HS-5 (cell line): ENCODE measurements around the gene GLG1.
"Not testable (repeated sequence)": the region's sequence is repeated elsewhere in the genome, so short reads cannot be mapped to it uniquely, and the experiment has no call there.

ENCODE experiments used
- DNase-seq: peaks from one replicate; pipeline ENCODE4 v3.0.0-alpha.2; 2012; ENCODE audit warnings: low read depth

Gene GLG1

DNA sequence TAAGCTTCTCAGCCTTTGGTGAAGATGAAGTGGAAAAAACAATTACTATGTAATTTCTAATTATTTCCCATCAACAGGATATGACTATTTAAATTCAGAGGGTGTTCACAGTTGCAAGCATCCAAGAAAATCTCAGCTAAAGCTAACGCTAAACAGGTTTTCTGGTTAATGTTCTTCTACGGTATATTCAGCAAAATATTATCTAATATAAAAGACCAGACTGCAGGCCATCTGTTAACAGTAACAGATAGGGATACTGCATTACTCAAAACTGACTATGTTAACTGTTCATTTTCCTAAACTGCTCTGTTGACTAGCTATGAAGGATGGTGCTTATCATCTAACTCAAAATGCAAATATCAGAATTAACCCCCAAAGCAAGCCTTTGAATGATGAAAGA lies 32.8 kb downstream of the GLG1 start:
- no peak for DNase-seq

DNA sequence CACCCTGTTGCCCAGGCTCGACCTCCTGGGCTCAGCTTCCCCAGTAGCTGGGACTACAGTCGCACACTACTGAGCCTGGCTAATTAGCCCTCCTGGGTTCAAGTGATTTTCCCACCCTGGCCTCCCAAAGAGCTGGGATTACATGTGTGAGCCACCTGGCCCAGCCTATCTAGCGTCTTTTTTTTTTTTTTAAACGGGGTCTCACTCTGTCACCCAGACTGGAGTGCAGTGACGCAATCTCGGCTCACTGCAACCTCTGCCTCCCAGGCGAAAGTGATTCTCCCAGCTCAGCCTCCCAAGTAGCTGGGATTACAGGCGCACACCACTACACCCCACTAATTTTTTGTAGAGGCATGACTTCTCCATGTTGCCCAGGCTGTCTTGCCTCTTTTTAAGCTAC lies 33.3 kb downstream of the GLG1 start:
- no peak for DNase-seq

DNA sequence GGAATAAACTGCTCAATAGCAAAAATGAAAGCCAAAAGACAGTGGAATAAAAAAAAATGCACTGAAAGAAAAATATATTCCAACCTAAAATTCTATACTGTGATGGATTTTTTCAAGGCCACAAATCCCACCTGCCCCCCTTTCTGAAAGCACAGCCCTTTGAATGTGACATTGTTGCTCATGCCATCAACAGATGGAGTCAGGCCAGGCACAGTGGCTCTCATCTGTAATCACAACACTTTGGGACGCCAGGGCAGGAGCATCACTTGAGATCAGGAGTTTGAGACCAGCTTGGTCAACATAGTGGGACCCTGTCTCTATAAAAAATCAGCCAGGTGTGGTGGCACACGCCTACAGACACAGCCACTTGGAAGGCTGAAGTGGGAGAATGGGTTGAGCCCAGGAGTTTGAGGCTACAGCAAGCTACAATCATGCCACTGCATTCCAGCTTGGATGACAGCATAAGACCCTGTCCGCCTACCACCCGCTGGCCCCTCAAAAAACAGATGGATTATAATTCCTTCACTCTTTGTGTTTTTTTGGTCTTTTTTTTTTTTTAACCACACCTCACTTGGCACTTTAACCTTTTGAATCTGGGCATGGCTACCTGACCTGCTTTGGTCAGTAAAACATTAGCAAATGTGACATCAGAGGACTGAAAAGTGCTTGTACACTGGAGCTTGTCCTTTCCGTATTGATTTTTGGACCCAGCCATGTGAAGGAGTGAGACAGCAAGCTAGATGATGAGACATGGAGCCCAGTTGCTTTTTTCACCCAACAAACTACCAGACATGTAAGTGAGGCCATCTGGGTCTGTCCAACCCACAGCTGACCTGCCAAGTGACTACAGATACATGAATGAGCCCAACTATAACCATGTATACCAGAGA lies 36.3 kb downstream of the GLG1 start:
- no peak for DNase-seq

- no peak for DNase-seq
These were observed 37.8 kb downstream of the GLG1 start for GRCh38 chr16:74568961-74569631.

- no peak for DNase-seq
These were observed 39.0 kb downstream of the GLG1 start for GRCh38 chr16:74567901-74568300.

DNA sequence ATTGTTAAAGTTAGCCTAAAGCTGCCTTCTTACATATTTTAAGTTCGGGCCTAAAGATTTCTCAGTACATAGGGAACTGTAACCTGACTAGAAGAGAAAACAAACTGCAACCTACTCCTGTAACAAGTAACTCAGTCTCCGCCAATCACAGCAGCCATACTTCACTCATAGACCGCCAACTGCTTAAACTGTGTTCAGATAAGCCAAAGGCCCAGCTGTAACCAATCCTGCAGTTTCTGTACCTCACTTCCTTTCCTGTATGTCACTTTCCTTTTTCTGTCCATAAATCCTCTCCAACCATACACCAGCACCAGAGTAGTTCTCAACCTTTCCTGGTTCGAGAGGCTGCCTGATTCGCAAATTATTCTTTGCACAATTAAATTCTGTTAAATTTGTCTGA lies 41.5 kb downstream of the GLG1 start:
- DNase-seq = no peak

GRCh38 chr16:74564451-74564984 lies 42.4 kb downstream of the GLG1 start:
- DNase-seq = no peak

DNA sequence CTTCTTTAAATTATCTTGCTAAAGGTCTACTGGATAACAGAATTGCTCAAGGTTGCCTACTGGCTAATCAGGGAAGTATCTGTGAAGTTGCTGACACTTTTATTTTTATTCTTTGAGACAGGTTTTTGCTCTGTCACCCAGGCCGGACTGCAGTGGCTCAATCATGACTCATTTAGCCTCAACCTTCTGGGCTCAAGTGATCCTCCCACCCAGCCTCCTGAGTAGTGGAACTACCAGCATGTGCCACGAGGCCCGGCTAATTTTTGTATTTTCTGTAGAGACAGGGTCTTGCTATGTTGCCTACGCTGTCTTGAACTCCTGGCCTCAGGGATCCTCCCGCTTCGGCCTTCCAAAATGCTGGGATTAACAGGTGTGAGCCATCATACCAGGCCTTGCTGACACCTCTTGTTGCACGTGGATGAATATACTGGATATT lies 43.1 kb downstream of the GLG1 start:
- DNase-seq = no peak

- DNase-seq = no peak
These were observed 44.8 kb downstream of the GLG1 start for GRCh38 chr16:74562117-74562516.

DNA sequence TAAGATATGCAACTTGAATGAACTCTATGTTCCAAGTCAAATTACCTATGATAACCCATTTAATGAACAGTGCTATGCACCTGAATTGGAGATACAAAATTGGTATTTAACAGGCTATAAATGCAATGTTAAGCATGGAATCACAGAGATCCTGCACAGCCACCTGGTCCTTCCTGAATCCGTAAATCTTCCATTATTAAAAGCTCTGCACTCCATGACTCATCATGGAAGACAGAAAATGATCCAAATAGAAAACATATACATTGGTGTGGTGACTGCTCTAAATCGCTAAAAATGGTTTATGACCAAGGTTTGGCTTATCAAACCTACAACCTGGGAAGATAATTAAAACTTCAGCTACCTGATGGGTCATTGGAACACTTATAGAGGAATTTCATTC lies 45.3 kb downstream of the GLG1 start:
- DNase-seq = no peak

- no peak for DNase-seq
These were observed 46.0 kb downstream of the GLG1 start for GRCh38 chr16:74560912-74561311.

GRCh38 chr16:74558873-74559272 lies 48.0 kb downstream of the GLG1 start:
- DNase-seq = no peak

DNA sequence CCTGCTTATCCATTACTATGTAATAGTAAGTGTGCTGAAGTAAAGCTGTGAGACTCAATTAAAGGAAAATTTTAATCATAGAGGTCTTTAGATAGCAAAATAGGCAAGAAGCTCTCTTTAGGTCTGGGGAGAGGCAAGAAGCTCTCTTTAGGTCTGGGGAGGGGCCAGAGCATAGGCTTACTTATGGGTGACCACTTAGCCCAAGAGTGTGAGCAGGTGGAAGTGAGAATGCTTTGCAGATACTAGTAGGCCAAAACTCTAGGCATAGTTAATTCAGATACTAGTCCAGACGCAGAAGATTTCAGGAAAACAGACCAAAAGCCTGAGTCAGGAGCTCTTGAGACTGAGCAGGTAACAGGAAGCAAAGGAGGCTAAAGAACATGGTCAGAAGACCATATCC lies 49.6 kb downstream of the GLG1 start:
- no peak for DNase-seq

GRCh38 chr16:74556375-74556922 lies 50.5 kb downstream of the GLG1 start:
- no peak for DNase-seq

DNA sequence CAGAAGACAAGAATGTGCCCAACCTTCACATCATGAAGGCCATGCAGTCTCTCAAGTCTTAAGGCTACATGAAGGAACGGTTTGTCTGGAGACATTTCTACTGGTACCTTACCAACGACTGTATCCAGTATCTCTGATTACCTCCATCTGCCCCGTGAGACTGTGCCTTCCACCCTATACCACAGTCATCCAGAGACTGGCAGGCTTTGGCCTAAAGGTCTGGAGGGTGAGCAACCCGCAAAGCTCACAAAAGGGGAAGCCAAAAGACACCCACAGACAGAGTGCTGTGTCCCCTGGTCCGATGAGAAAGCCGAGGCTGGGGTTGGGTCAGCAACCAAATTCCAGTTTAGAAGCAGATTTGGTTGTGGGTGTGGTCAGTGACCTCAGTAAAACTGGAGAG lies 54.6 kb downstream of the GLG1 start:
- DNase-seq = not testable (repeated sequence)

DNA sequence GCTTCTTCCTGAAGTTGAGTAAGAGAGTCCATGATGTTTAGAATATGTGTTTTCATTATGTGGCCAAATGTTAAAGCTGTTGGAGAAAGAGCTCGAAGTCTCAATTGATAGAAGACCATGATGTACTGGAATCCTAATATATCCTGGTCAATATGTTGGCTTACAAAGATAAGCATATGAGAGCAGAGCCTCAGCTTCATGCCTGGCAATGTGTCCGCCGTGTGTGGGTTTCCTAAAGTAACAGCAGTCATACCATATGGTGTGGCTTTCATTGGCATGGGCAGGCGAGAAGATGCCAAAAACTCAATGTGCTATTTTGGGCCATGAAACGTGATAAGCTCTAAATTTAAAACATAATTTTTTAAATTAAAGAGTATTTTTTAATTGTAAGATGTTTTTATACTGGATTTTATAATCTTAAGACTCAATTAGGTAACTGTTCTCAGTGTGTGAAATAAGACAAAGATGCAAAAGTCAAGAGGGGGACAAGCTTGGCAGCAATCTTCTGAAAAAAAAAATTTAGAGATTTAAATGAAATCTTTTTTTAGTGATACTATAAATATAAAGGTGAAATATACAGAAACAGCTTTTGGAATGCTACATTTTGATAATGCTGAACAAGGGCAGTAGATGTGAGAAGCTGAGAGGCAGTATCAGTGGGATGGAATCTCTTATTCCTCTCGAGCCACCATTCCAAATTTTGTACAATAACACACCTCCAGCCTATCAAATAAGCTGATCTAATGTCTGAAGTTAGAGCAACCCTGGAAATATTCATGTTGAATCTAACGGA lies 56.5 kb downstream of the GLG1 start:
- DNase-seq = not testable (repeated sequence)

DNA sequence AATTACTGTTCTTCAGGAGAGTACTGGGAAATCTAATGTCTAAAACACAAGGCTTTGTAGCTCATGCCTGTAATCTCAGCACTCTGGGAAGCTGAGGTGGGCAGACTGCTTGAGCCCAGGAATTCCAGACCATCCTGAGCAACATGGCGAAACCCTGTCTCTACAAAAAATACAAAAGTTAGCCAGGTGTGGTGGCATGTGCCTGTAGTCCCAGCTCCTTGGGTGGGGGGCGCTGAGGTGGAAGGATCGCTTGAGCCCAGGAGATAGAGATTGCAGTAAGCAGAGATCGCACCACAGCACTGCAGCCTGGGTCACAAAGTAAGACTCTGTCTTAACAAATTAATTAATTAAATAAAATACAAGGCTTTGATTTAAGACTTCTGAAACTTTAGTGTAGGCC lies 60.8 kb downstream of the GLG1 start:
- not testable (repeated sequence) for DNase-seq

GRCh38 chr16:74542911-74543578 lies 63.9 kb downstream of the GLG1 start:
- DNase-seq = not testable (repeated sequence)

DNA sequence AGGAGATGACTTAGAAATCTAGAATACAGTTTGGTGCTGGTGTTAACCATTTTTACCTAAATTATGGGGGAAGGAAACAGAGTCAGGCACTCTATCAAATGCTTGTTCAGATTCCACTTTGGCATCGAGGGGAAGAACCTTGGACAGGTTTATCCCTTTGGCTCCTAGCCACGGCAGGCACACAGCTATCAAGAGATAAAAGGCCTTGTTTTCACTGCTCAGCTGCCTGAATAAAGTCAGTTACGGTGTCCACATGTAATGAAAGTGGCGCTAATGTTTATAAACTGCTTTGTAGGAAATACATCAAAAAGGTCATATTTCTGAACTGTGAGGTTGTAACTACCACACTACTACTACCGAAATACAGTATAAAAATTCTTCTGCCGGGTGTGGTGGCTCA lies 66.3 kb downstream of the GLG1 start:
- not testable (repeated sequence) for DNase-seq

GRCh38 chr16:74538801-74539200 lies 68.1 kb downstream of the GLG1 start:
- not testable (repeated sequence) for DNase-seq

DNA sequence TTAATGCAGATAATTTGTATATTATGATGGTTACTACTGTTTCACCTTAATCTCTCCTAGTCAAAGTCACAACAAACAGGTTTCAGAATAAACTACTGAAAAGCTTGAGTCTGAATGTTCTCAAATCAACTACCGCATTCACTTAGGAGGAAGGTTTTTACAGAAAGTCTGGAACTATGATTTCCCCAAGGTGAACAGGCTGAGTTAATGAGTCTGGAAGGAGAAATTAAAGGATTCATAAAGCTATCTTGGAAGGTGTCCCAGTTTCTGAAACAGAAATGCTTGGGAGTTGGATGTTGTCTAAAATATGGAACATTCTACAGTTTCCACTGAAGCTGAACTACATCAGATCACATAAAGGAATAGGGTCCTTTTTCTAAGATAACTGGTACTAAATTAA lies 69.2 kb downstream of the GLG1 start:
- DNase-seq = not testable (repeated sequence)
